B cell (primary cell): ENCODE results near the gene COX10.
"Not testable (repeated sequence)": the region's sequence is repeated elsewhere in the genome, so short reads cannot be mapped to it uniquely, and the experiment has no call there.

Experiments used
- CTCF ChIP-seq: fragments of 200-600 bp; IDR thresholded peaks from one replicate; pipeline ENCODE4 v1.8.0; 2022; ENCODE audit warnings: antibody characterized with exemption, mild to moderate bottlenecking
- EZH2 ChIP-seq: IDR thresholded peaks from 2 replicates; pipeline ENCODE4 v1.6.1; 2012; ENCODE audit warnings: borderline replicate concordance, low read depth, mild to moderate bottlenecking, moderate library complexity, low read length; ENCODE audit not compliant: insufficient read depth, poor library complexity, severe bottlenecking

GRCh38 chr17:14177801-14178200 lies 108.5 kb downstream of the COX10 start:
- not testable (repeated sequence) for TF ChIP-seq CTCF, EZH2
